CD8-positive, alpha-beta memory T cell (primary cell): ENCODE measurements around the gene NYAP2. TPM values are rescaled to one million over a fixed set of nuclear protein-coding genes. Genes with fewer than 3 reads are reported as not detected.

Experiments used
- CTCF ChIA-PET: fragments of 350-600 bp; sonication (Branson Sonifier 250); formaldehyde crosslinking; loops from one replicate; lab custom pipeline; 2021; ENCODE audit warnings: antibody characterized with exemption; lab: Charles Lee
- POLR2A ChIA-PET: fragments of 350-600 bp; sonication (Branson Sonifier 250); formaldehyde crosslinking; loops from one replicate; lab custom pipeline; 2021; ENCODE audit warnings: antibody characterized with exemption; lab: Charles Lee
- DNase-seq, 5 donors: peaks; one replicate each; pipeline versions ENCODE4 v3.0.0 to v3.0.0-alpha.2; 2020 to 2022; ENCODE audit warnings: mixed read lengths in 1 of 5
- H3K27ac ChIP-seq: one replicate; pipeline ENCODE4 v1.7.0; 2013; ENCODE audit warnings: low read depth, mild to moderate bottlenecking, low read length, moderate library complexity
- H3K27me3 ChIP-seq: 2 replicates; pipeline ENCODE4 v1.7.0; 2013; ENCODE audit warnings: low read length, mild to moderate bottlenecking; ENCODE audit not compliant: insufficient read depth, poor library complexity, severe bottlenecking
- H3K36me3 ChIP-seq: 2 replicates; pipeline ENCODE4 v1.7.0; 2013; ENCODE audit warnings: mild to moderate bottlenecking, low read length, moderate library complexity; ENCODE audit not compliant: insufficient read depth
- H3K4me1 ChIP-seq: 2 replicates; pipeline ENCODE4 v1.7.0; 2013; ENCODE audit warnings: mild to moderate bottlenecking, low read length, moderate library complexity; ENCODE audit not compliant: insufficient read depth
- H3K4me3 ChIP-seq: 2 replicates; pipeline ENCODE4 v1.7.0; 2013; ENCODE audit warnings: mild to moderate bottlenecking, low read length
- H3K9me3 ChIP-seq: 2 replicates; pipeline ENCODE4 v1.7.0; 2013; ENCODE audit warnings: mild to moderate bottlenecking, low read length
- H3K27ac Mint-ChIP-seq, 8 donors: one replicate each; pipeline ENCODE4 v1.8.0; 2020 to 2021; ENCODE audit warnings: mixed read lengths in 8 of 8, mild to moderate bottlenecking in 6 of 8, inconsistent platforms in 3 of 8, moderate library complexity in 3 of 8
- H3K27me3 Mint-ChIP-seq, 2 donors: one replicate each; pipeline ENCODE4 v1.8.0; 2020 to 2021; ENCODE audit warnings: mixed read lengths in 2 of 2, mild to moderate bottlenecking in 1 of 2, moderate library complexity in 1 of 2
- H3K36me3 Mint-ChIP-seq, 3 donors: one replicate each; pipeline ENCODE4 v1.8.0; 2020 to 2021; ENCODE audit warnings: mixed read lengths in 3 of 3, inconsistent platforms in 1 of 3, mild to moderate bottlenecking in 1 of 3
- H3K4me1 Mint-ChIP-seq, 3 donors: one replicate each; pipeline ENCODE4 v1.8.0; 2020 to 2021; ENCODE audit warnings: mixed read lengths in 3 of 3, inconsistent platforms in 1 of 3, mild to moderate bottlenecking in 1 of 3
- H3K4me3 Mint-ChIP-seq, 7 donors: one replicate each; pipeline ENCODE4 v1.8.0; 2020 to 2021; ENCODE audit warnings: mixed read lengths in 7 of 7, mild to moderate bottlenecking in 6 of 7, moderate library complexity in 4 of 7, inconsistent platforms in 2 of 7
- H3K9me3 Mint-ChIP-seq, 5 donors: one replicate each; pipeline ENCODE4 v1.8.0; 2020 to 2022; ENCODE audit warnings: mixed read lengths in 5 of 5, mild to moderate bottlenecking in 3 of 5, moderate library complexity in 2 of 5, inconsistent platforms in 1 of 5
- polyA plus RNA-seq: library from polyadenylated mRNA; unstranded; fragments of 300-500 nt; fragmentation: Illumina TruSeq; gene quantifications from one replicate; pipeline ENCODE4 v1.2.3, GENCODE V29; 2021
- total RNA-seq, 2 experiments: library from RNA; stranded (reverse); gene quantifications; one replicate each; pipeline ENCODE4 v1.2.3, GENCODE V29; 2021

Gene NYAP2
- total and polyA plus RNA-seq, 3 experiments from 2014 or later = not detected

GRCh38 chr2:225536036-225536435 is 136.5 kb downstream of the NYAP2 start:
- ChIA-PET CTCF (no interaction called here), POLR2A (no interaction called here)
- Mint-ChIP-seq H3K27ac (peak overlapping the region in 1 of 8 donors; percentile 59), H3K4me3 (no peak overlapping the region), H3K27me3 (peaks cover 0 to 3% of the 10 kb centered on the region in 2 donors), H3K9me3 (peaks cover 2 to 10% (median 2%) of the 10 kb centered on the region in 5 donors), H3K4me1 (no peaks in the 10 kb centered on the region), H3K36me3 (no peaks in the 10 kb centered on the region)
- no peak for DNase-seq
- Histone ChIP-seq H3K36me3 (no peaks in the 10 kb centered on the region), H3K4me1 (no peaks in the 10 kb centered on the region), H3K27me3 (no peaks in the 10 kb centered on the region), H3K9me3 (no peaks in the 10 kb centered on the region), H3K4me3 (no peak overlapping the region), H3K27ac (no peak overlapping the region)

GRCh38 chr2:225543626-225544025 is 144.1 kb downstream of the NYAP2 start:
- no peaks in the 10 kb centered on the region for H3K36me3 ChIP-seq
- no peaks in the 10 kb centered on the region for H3K4me1 ChIP-seq
- H3K36me3 Mint-ChIP-seq = no peaks in the 10 kb centered on the region
- ChIA-PET POLR2A (no interaction called here), CTCF (no interaction called here)
- H3K27me3 ChIP-seq = no peaks in the 10 kb centered on the region
- no peak overlapping the region for H3K4me3 ChIP-seq
- no peak for DNase-seq
- no peak overlapping the region for H3K4me3 Mint-ChIP-seq
- no peak overlapping the region for H3K27ac Mint-ChIP-seq
- no peak overlapping the region for H3K27ac ChIP-seq
- peaks cover 2 to 16% (median 2%) of the 10 kb centered on the region in 5 donors for H3K9me3 Mint-ChIP-seq
- no peaks in the 10 kb centered on the region for H3K9me3 ChIP-seq
- H3K27me3 Mint-ChIP-seq = peaks cover 3 to 37% of the 10 kb centered on the region in 2 donors
- H3K4me1 Mint-ChIP-seq = no peaks in the 10 kb centered on the region

GRCh38 chr2:225556461-225556860 is 157.0 kb downstream of the NYAP2 start:
- H3K27me3 ChIP-seq = peaks cover 4% of the 10 kb centered on the region
- H3K4me1 Mint-ChIP-seq = no peaks in the 10 kb centered on the region
- H3K9me3 Mint-ChIP-seq = no peaks in the 10 kb centered on the region
- no peak overlapping the region for H3K27ac Mint-ChIP-seq
- no peak overlapping the region for H3K4me3 Mint-ChIP-seq
- no peaks in the 10 kb centered on the region for H3K36me3 Mint-ChIP-seq
- no peak for DNase-seq
- ChIA-PET CTCF (no interaction called here), POLR2A (no interaction called here)
- no peak overlapping the region for H3K4me3 ChIP-seq
- H3K27ac ChIP-seq = no peak overlapping the region
- peaks cover 6 to 26% of the 10 kb centered on the region in 2 donors for H3K27me3 Mint-ChIP-seq
- no peaks in the 10 kb centered on the region for H3K36me3 ChIP-seq
- H3K9me3 ChIP-seq = no peaks in the 10 kb centered on the region
- no peaks in the 10 kb centered on the region for H3K4me1 ChIP-seq

- Mint-ChIP-seq H3K27me3 (peaks cover 6 to 33% of the 10 kb centered on the region in 2 donors), H3K4me3 (no peak overlapping the region), H3K9me3 (no peaks in the 10 kb centered on the region), H3K4me1 (no peaks in the 10 kb centered on the region), H3K36me3 (no peaks in the 10 kb centered on the region), H3K27ac (no peak overlapping the region)
- ChIA-PET POLR2A (no interaction called here), CTCF (no interaction called here)
- DNase-seq = no peak
- Histone ChIP-seq H3K9me3 (no peaks in the 10 kb centered on the region), H3K27me3 (peaks cover 4% of the 10 kb centered on the region), H3K27ac (no peak overlapping the region), H3K36me3 (no peaks in the 10 kb centered on the region), H3K4me3 (no peak overlapping the region), H3K4me1 (no peaks in the 10 kb centered on the region)
These were observed 159.0 kb downstream of the NYAP2 start for GRCh38 chr2:225558399-225559071.

GRCh38 chr2:225559072-225559415 is 159.5 kb downstream of the NYAP2 start:
- CTCF ChIA-PET = no interaction called here

GRCh38 chr2:225566798-225567197 is 167.3 kb downstream of the NYAP2 start:
- no peaks in the 10 kb centered on the region for H3K4me1 Mint-ChIP-seq
- H3K36me3 ChIP-seq = no peaks in the 10 kb centered on the region
- no peak overlapping the region for H3K4me3 Mint-ChIP-seq
- no peaks in the 10 kb centered on the region for H3K27me3 ChIP-seq
- ChIA-PET POLR2A (no interaction called here), CTCF (no interaction called here)
- H3K4me3 ChIP-seq = no peak overlapping the region
- H3K27ac Mint-ChIP-seq = no peak overlapping the region
- H3K9me3 ChIP-seq = no peaks in the 10 kb centered on the region
- H3K27ac ChIP-seq = no peak overlapping the region
- no peak for DNase-seq
- no peaks in the 10 kb centered on the region for H3K4me1 ChIP-seq
- H3K9me3 Mint-ChIP-seq = peaks cover 0 to 2% (median 0%) of the 10 kb centered on the region in 5 donors
- H3K36me3 Mint-ChIP-seq = no peaks in the 10 kb centered on the region
- peaks cover 4 to 16% of the 10 kb centered on the region in 2 donors for H3K27me3 Mint-ChIP-seq

More at GRCh38 chr2:225559072-225559415, 159.5 kb downstream of the NYAP2 start:
- no peak for DNase-seq
- Histone ChIP-seq H3K9me3 (no peaks in the 10 kb centered on the region), H3K36me3 (no peaks in the 10 kb centered on the region), H3K4me3 (no peak overlapping the region), H3K4me1 (no peaks in the 10 kb centered on the region), H3K27ac (no peak overlapping the region), H3K27me3 (peaks cover 4% of the 10 kb centered on the region)
- no peaks in the 10 kb centered on the region for H3K4me1 Mint-ChIP-seq
- peaks cover 7 to 36% of the 10 kb centered on the region in 2 donors for H3K27me3 Mint-ChIP-seq
- no peaks in the 10 kb centered on the region for H3K9me3 Mint-ChIP-seq
- H3K4me3 Mint-ChIP-seq = no peak overlapping the region
- peak overlapping the region in 1 of 8 donors; percentile 34 for H3K27ac Mint-ChIP-seq
- POLR2A ChIA-PET = no interaction called here
- H3K36me3 Mint-ChIP-seq = no peaks in the 10 kb centered on the region

- H3K36me3 ChIP-seq = no peaks in the 10 kb centered on the region
- ChIA-PET CTCF (no interaction called here), POLR2A (no interaction called here)
- no peaks in the 10 kb centered on the region for H3K9me3 ChIP-seq
- Mint-ChIP-seq H3K9me3 (peaks cover 0 to 5% (median 0%) of the 10 kb centered on the region in 5 donors), H3K36me3 (no peaks in the 10 kb centered on the region), H3K27me3 (peaks cover 3 to 10% of the 10 kb centered on the region in 2 donors), H3K4me1 (no peaks in the 10 kb centered on the region), H3K27ac (no peak overlapping the region), H3K4me3 (no peak overlapping the region)
- H3K4me1 ChIP-seq = no peaks in the 10 kb centered on the region
- no peak overlapping the region for H3K27ac ChIP-seq
- no peak for DNase-seq
- no peaks in the 10 kb centered on the region for H3K27me3 ChIP-seq
- H3K4me3 ChIP-seq = no peak overlapping the region
These were observed 170.5 kb downstream of the NYAP2 start for GRCh38 chr2:225569995-225570394.

GRCh38 chr2:225573603-225574002 is 174.1 kb downstream of the NYAP2 start:
- ChIA-PET CTCF (no interaction called here), POLR2A (no interaction called here)
- Histone ChIP-seq H3K27ac (no peak overlapping the region), H3K4me3 (no peak overlapping the region), H3K36me3 (no peaks in the 10 kb centered on the region), H3K9me3 (no peaks in the 10 kb centered on the region), H3K4me1 (no peaks in the 10 kb centered on the region), H3K27me3 (no peaks in the 10 kb centered on the region)
- peaks cover 0 to 5% (median 0%) of the 10 kb centered on the region in 5 donors for H3K9me3 Mint-ChIP-seq
- peaks cover 3 to 15% of the 10 kb centered on the region in 2 donors for H3K27me3 Mint-ChIP-seq
- DNase-seq = no peak
- H3K4me3 Mint-ChIP-seq = no peak overlapping the region
- no peaks in the 10 kb centered on the region for H3K4me1 Mint-ChIP-seq
- H3K27ac Mint-ChIP-seq = no peak overlapping the region
- H3K36me3 Mint-ChIP-seq = no peaks in the 10 kb centered on the region
